Endothelial cell (in vitro differentiated cells): ENCODE data around the gene SLC44A5. TPM values are rescaled to one million over a fixed set of nuclear protein-coding genes. Genes with fewer than 3 reads are reported as not detected.
"Not testable (repeated sequence)": the region's sequence is repeated elsewhere in the genome, so short reads cannot be mapped to it uniquely, and the experiment has no call there.

Experiments used
- DNase-seq: peaks from one replicate; pipeline ENCODE4 v3.0.0; 2021; ENCODE audit warnings: low spot score
- H3K27ac Mint-ChIP-seq: one replicate; pipeline ENCODE4 v1.8.0; 2021; ENCODE audit warnings: mixed read lengths, inconsistent platforms; ENCODE audit not compliant: unreplicated experiment
- H3K27me3 Mint-ChIP-seq: one replicate; pipeline ENCODE4 v1.8.0; 2021; ENCODE audit warnings: mild to moderate bottlenecking, moderate library complexity, mixed read lengths, inconsistent platforms; ENCODE audit not compliant: unreplicated experiment
- H3K36me3 Mint-ChIP-seq: one replicate; pipeline ENCODE4 v1.8.0; 2021; ENCODE audit warnings: mild to moderate bottlenecking, low read depth, mixed read lengths, inconsistent platforms; ENCODE audit not compliant: unreplicated experiment
- H3K4me1 Mint-ChIP-seq: one replicate; pipeline ENCODE4 v1.8.0; 2021; ENCODE audit warnings: mild to moderate bottlenecking, mixed read lengths, inconsistent platforms; ENCODE audit not compliant: unreplicated experiment
- H3K4me3 Mint-ChIP-seq: one replicate; pipeline ENCODE4 v1.8.0; 2021; ENCODE audit warnings: mild to moderate bottlenecking, mixed read lengths, inconsistent platforms; ENCODE audit not compliant: unreplicated experiment
- H3K9me3 Mint-ChIP-seq: one replicate; pipeline ENCODE4 v1.8.0; 2021; ENCODE audit warnings: mixed read lengths, inconsistent platforms; ENCODE audit not compliant: unreplicated experiment
- total RNA-seq: library from RNA; stranded (reverse); fragmentation: NEBNext Ultra II Directional; extraction: Animal tissue kit (Norgen Biotek cat#: 25700); gene quantifications from one replicate; pipeline ENCODE4 v1.2.1, GENCODE V29; 2021; ENCODE audit not compliant: unreplicated experiment
- TF ChIP-seq, protein P1 (sequence below): fragments of 200-600 bp; sonication (generic); IDR thresholded peaks from one replicate; pipeline ENCODE4 v1.5.0; 2021; ENCODE audit warnings: antibody characterized with exemption; ENCODE audit not compliant: unreplicated experiment

SLC44A5 gene
- total RNA-seq, 1 donor from 2014 or later = 3.4 TPM

DNA sequence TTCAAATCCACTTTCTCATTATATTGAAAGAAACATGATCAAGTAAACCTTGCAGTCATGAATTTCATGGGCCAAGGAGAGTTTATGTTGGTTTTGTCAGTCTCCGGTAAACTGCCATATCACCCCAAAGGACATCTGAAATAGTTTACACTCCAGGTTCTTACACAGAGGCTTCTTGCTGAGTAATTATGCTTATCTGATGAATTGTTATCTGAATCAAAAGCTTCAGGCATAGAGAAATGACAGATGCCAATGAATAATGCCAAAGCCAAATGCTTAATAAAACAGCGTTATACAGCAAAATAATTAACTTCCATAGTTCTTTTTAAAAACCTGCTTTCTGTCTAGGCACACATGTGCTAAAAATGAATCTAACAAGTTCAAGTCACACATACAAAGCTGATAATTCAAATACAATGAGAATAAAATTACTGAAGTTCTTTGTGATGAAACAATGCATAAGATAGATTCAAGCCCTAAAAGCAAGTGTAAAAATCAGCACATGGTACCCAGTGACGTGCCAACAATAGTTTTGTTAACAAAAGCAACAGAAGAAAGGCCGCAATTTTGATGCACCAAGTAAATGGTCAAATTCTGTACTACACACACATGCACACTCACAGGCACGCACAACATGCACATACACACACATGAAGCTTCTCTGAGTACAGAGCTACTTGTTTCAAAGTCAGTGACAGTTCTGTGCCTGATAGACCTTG lies 109.2 kb downstream of the SLC44A5 start:
- Mint-ChIP-seq H3K27me3 (peaks cover under 1% of the 10 kb centered on the region), H3K4me3 (no peak overlapping the region), H3K36me3 (no peaks in the 10 kb centered on the region), H3K9me3 (no peaks in the 10 kb centered on the region), H3K4me1 (no peaks in the 10 kb centered on the region), H3K27ac (no peak overlapping the region)
- TF ChIP-seq, protein P1, sequence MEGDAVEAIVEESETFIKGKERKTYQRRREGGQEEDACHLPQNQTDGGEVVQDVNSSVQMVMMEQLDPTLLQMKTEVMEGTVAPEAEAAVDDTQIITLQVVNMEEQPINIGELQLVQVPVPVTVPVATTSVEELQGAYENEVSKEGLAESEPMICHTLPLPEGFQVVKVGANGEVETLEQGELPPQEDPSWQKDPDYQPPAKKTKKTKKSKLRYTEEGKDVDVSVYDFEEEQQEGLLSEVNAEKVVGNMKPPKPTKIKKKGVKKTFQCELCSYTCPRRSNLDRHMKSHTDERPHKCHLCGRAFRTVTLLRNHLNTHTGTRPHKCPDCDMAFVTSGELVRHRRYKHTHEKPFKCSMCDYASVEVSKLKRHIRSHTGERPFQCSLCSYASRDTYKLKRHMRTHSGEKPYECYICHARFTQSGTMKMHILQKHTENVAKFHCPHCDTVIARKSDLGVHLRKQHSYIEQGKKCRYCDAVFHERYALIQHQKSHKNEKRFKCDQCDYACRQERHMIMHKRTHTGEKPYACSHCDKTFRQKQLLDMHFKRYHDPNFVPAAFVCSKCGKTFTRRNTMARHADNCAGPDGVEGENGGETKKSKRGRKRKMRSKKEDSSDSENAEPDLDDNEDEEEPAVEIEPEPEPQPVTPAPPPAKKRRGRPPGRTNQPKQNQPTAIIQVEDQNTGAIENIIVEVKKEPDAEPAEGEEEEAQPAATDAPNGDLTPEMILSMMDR = no peak
- no peak for DNase-seq

DNA sequence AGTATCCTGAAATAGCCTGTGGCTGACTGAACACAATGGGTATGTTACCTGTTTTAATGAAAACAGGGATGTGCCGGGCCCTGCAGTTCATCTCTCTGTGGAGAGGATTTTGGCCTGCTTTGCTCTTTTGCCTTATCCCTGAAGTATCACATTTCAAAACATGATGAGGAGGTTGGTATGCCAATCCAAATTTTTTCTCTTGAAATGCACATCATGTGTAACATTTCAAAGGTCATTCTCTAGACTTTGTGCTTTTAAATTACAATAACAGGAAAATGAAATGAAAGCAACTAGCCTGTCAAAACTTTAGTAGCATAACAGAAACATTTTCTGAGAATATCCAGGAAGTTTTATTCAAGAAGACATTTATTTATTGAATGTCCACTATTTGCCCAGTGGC lies 118.9 kb downstream of the SLC44A5 start:
- TF ChIP-seq, protein P1 = no peak

DNA sequence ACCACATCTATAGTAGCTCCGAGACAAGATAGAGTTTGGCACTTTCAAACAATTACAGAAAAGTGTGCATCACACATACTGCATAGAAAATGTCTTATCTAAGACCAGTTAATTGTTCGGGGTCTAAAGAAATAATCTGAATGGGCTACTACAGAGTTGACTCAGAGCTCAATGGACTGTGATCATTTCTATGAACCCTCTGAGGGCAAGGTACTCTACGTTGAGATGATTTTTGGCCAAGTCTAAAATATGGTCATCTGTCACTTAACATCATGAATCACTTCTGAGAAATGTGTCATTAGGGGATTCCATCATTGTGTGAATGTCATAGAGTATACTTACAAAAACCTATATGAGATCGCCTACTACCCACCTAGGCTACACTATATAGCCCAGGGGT lies 123.5 kb downstream of the SLC44A5 start:
- Mint-ChIP-seq H3K36me3 (peaks cover 8% of the 10 kb centered on the region), H3K9me3 (no peaks in the 10 kb centered on the region), H3K4me3 (no peak overlapping the region), H3K4me1 (peaks cover 2% of the 10 kb centered on the region), H3K27me3 (peaks cover 1% of the 10 kb centered on the region), H3K27ac (no peak overlapping the region)
- TF ChIP-seq, protein P1 = no peak
- DNase-seq = no peak

More for the DNA sequence above, 118.9 kb downstream of the SLC44A5 start:
- peaks cover 2% of the 10 kb centered on the region for H3K4me1 Mint-ChIP-seq
- peaks cover 1% of the 10 kb centered on the region for H3K27me3 Mint-ChIP-seq
- H3K4me3 Mint-ChIP-seq = no peak overlapping the region
- DNase-seq = no peak
- no peaks in the 10 kb centered on the region for H3K36me3 Mint-ChIP-seq
- no peaks in the 10 kb centered on the region for H3K9me3 Mint-ChIP-seq
- H3K27ac Mint-ChIP-seq = no peak overlapping the region

DNA sequence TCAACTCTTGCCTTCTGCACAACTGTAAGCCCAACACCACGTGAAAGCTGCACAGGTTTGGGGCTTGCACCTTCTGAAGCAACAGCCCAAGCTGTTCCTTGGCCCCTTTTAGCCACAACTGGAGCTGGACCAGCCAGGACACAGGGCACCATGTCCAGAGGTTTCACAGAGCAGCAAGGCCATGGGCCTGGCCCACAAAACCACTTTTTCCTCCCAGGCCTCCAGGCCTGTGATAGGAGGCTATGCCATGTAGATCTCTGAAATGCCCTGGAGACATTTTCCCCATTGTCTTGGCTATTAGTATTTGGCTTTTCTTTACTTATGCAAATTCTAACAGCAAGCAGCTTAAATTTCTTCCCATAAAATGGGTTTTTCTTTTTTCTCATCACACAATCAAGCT lies 126.1 kb downstream of the SLC44A5 start:
- no peak overlapping the region for H3K4me3 Mint-ChIP-seq
- peaks cover 1% of the 10 kb centered on the region for H3K27me3 Mint-ChIP-seq
- no peaks in the 10 kb centered on the region for H3K4me1 Mint-ChIP-seq
- TF ChIP-seq, protein P1 = no peak
- no peaks in the 10 kb centered on the region for H3K9me3 Mint-ChIP-seq
- DNase-seq = no peak
- peaks cover 8% of the 10 kb centered on the region for H3K36me3 Mint-ChIP-seq
- H3K27ac Mint-ChIP-seq = no peak overlapping the region

DNA sequence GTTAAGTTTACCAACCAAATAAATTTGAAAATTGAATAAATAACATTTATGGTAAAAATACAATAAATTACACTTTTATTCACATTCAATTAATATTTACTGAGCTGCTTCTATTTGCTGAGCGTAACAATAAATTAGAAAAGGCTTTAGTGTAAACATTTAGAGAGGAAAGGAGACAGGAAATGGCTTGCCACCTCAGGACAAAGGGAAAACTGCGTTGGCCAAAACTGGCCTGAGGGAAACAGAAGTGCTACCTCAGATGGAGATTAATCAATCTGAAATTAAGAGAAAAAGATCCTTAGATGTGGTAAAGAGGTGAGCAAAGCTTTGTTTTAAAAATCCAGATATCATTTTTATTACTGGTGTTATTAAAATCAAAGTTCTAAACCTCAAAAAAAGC lies 128.0 kb downstream of the SLC44A5 start:
- Mint-ChIP-seq H3K4me3 (no peak overlapping the region), H3K9me3 (no peaks in the 10 kb centered on the region), H3K36me3 (peaks cover 8% of the 10 kb centered on the region), H3K27ac (peak overlapping the region; percentile 70), H3K4me1 (no peaks in the 10 kb centered on the region), H3K27me3 (peaks cover 1% of the 10 kb centered on the region)
- TF ChIP-seq, protein P1 = no peak
- no peak for DNase-seq

DNA sequence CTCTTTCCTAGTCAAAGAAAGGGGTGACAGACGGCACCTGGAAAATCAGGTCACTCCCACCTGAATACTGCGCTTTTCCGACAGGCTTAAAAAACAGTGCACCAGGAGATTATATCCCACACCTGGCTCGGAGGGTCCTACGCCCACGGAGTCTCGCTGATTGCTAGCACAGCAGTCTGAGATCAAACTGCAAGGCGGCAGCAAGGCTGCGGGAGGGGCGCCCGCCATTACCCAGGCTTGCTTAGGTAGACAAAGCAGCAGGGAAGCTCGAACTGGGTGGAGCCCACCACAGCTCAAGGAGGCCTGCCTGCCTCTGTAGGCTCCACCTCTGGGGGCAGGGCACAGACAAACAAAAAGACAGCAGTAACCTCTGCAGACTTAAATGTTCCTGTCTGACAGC lies 134.4 kb downstream of the SLC44A5 start:
- H3K9me3 Mint-ChIP-seq, DNase-seq, H3K4me3 Mint-ChIP-seq, H3K27ac Mint-ChIP-seq, H3K36me3 Mint-ChIP-seq, H3K4me1 Mint-ChIP-seq, H3K27me3 Mint-ChIP-seq: not testable (repeated sequence)
